ENCODE data around the gene HSF4. TPM values are rescaled to one million over a fixed set of nuclear protein-coding genes. Genes with fewer than 3 reads are reported as not detected.

HSF4 gene
- total RNA-seq, 2 experiments from 2014 or later: 11.1 to 12.3 TPM

DNA sequence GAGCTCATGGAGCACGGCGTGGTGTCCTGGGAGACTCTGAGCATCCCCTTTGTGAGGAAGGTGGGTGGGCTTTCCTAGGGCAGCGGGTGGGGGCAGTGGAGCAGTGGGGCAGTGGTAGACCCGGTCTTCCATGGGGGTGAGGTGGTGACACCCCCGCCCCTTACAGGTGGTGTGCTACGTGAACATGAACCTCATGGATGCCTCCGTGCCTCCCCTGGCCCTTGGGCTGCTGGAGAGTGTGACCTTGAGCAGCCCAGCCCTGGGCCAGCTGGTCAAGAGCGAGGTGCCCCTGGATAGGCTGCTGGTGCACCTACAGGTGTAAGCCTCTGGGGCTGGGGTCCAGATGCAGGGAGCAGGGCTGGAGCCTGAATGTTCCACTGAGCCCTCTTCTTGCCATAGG, 35.9 kb downstream of the HSF4 start:
- H3K27ac Mint-ChIP-seq: no peak overlapping the region
- no peak overlapping the region for H3K4me3 Mint-ChIP-seq
- no peaks in the 10 kb centered on the region for H3K27me3 Mint-ChIP-seq (ENCODE audit: low read depth)
- CTCF ChIA-PET: interaction anchor here (0.6 kb wide), 2 partner anchors 121 to 148 kb away, joined by 5 to 8 read pairs; no protein-coding TSS in a partner anchor
- H3K4me1 Mint-ChIP-seq (ENCODE audit: low read depth): peaks cover 13% of the 10 kb centered on the region
- no peak for DNase-seq
- intact Hi-C loops (cut with micrococcal nuclease): no loop called here
- H3K36me3 Mint-ChIP-seq (ENCODE audit: low read depth): peaks cover 24% of the 10 kb centered on the region
- no peaks in the 10 kb centered on the region for H3K9me3 Mint-ChIP-seq

DNA sequence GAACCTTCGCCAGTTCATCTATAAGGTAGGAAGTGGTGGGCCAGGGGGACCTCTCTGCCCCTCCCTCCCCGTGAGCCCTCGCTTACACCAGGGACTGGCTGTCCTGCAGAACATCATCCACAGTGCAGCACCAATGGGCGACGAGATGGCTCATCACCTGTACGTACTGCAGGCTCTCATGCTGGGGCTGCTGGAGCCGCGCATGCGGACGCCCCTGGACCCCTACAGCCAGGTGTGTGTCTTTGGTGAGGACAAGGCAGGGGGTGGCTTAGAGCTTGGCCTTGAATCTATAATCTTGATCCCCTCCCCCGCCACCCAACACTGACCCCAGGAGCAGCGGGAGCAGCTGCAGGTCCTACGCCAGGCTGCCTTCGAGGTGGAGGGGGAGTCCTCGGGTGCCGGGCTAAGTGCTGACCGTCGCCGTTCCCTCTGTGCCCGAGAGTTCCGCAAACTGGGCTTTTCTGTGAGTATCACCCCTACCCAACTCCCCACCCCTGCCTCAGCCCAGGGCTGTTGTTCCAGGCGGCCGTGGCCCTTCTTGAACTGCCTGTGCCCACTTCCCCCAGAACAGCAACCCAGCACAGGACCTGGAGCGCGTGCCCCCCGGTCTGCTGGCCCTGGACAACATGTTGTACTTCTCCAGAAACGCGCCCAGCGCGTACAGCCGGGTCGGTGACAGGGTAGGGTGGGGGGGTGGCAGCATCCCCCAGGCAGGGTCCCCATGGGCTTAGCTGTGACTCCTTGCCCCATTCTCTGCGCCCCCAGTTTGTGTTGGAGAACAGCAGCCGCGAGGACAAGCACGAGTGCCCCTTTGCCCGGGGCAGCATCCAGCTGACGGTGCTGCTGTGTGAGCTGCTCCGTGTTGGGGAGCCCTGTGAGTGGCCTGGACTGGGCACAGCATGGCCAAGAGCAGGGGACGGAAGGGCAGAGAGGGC, 37.1 kb downstream of the HSF4 start:
- Mint-ChIP-seq H3K27ac (no peak overlapping the region), H3K4me3 (no peak overlapping the region), H3K36me3 (ENCODE audit: low read depth) (peaks cover 15% of the 10 kb centered on the region), H3K9me3 (no peaks in the 10 kb centered on the region), H3K4me1 (ENCODE audit: low read depth) (peaks cover 2% of the 10 kb centered on the region), H3K27me3 (ENCODE audit: low read depth) (no peaks in the 10 kb centered on the region)
- CTCF ChIA-PET: interaction anchor here (0.7 to 1.6 kb wide), 2 partner anchors 10 to 25 kb away, joined by 4 to 5 read pairs; partner anchors contain the start of gene TMEM208
- intact Hi-C loops (cut with micrococcal nuclease): no loop called here
- no peak for DNase-seq

DNA sequence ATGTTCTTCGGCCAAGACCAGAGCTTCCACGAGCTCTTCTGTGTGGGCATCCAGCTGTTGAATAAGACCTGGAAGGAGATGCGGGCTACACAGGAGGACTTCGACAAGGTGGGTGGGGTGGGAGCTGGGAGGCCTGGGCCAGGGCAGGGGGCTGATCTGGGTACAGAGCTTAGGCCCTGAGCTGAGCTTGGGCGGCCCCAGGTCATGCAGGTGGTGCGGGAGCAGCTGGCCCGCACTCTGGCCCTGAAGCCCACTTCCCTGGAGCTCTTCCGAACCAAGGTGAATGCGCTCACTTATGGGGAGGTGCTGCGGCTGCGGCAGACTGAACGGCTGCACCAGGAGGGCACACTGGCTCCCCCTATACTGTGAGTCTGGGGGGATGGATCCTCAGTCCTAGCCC, 37.9 kb downstream of the HSF4 start:
- DNase-seq: no peak
- no peaks in the 10 kb centered on the region for H3K9me3 Mint-ChIP-seq
- no peaks in the 10 kb centered on the region for H3K27me3 Mint-ChIP-seq (ENCODE audit: low read depth)
- peaks cover 11% of the 10 kb centered on the region for H3K36me3 Mint-ChIP-seq (ENCODE audit: low read depth)
- intact Hi-C loops (cut with micrococcal nuclease): no loop called here
- H3K4me1 Mint-ChIP-seq (ENCODE audit: low read depth): no peaks in the 10 kb centered on the region
- CTCF ChIA-PET: interaction anchor here (0.6 to 1.6 kb wide), 2 partner anchors 9 to 195 kb away, joined by 4 to 6 read pairs; no protein-coding TSS in a partner anchor
- H3K4me3 Mint-ChIP-seq: no peak overlapping the region
- no peak overlapping the region for H3K27ac Mint-ChIP-seq

DNA sequence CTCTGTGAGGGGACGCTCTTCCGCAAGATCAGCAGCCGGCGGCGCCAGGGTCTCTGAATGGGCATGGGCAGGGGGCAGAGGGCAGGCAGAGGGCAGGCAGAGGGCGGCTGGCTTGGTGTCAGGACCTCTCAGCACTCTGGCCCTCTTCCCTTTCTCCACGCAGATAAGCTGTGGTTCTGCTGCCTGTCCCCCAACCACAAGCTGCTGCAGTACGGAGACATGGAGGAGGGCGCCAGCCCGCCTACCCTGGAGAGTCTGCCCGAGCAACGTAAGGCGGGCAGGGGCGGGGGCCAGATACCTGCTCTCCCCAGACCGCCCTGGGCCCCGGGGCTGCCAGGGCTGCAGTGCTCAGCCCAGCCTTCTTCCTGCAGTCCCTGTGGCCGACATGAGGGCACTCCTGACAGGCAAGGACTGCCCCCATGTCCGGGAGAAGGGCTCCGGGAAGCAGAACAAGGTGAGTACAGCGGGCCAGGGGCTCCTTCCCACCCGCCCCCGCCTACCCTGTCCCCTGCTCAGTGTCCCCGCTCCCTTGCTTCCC, 38.5 kb downstream of the HSF4 start:
- intact Hi-C loops (cut with micrococcal nuclease): no loop called here
- H3K4me3 Mint-ChIP-seq: no peak overlapping the region
- H3K4me1 Mint-ChIP-seq (ENCODE audit: low read depth): no peaks in the 10 kb centered on the region
- no peak overlapping the region for H3K27ac Mint-ChIP-seq
- H3K9me3 Mint-ChIP-seq: no peaks in the 10 kb centered on the region
- H3K36me3 Mint-ChIP-seq (ENCODE audit: low read depth): peaks cover 11% of the 10 kb centered on the region
- no peaks in the 10 kb centered on the region for H3K27me3 Mint-ChIP-seq (ENCODE audit: low read depth)
- CTCF ChIA-PET: interaction anchor here (0.6 to 1.6 kb wide), 2 partner anchors 8 to 196 kb away, joined by 4 to 6 read pairs; no protein-coding TSS in a partner anchor
- DNase-seq: no peak

DNA sequence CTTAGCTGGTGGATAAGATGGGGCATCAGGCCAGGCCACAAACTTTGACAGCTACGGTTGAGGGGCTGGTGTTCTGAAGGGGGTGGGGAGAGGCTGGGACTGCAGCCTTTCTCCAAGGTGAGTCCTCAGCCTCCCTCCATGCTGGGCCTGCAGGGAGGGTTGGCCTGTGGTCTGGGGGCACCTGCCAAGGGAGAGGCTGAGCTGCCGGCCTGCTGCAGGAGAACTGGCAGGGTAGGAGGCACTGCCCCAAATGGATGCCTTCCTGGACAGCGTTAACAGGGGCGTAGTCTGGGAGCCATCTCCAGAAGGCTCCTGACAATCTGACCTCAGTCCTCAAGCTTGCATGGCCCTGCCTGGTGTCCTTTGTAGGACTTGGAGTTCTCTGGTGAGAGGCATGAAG, 39.5 kb downstream of the HSF4 start:
- intact Hi-C loops (cut with micrococcal nuclease): no loop called here
- Mint-ChIP-seq H3K27ac (no peak overlapping the region), H3K36me3 (ENCODE audit: low read depth) (peaks cover 8% of the 10 kb centered on the region), H3K4me1 (ENCODE audit: low read depth) (no peaks in the 10 kb centered on the region), H3K27me3 (ENCODE audit: low read depth) (no peaks in the 10 kb centered on the region), H3K9me3 (no peaks in the 10 kb centered on the region), H3K4me3 (no peak overlapping the region)
- CTCF ChIA-PET: interaction anchor here (0.5 to 1.2 kb wide), 2 partner anchors 56 to 193 kb away, joined by 3 to 4 read pairs; no protein-coding TSS in a partner anchor
- DNase-seq: no peak

DNA sequence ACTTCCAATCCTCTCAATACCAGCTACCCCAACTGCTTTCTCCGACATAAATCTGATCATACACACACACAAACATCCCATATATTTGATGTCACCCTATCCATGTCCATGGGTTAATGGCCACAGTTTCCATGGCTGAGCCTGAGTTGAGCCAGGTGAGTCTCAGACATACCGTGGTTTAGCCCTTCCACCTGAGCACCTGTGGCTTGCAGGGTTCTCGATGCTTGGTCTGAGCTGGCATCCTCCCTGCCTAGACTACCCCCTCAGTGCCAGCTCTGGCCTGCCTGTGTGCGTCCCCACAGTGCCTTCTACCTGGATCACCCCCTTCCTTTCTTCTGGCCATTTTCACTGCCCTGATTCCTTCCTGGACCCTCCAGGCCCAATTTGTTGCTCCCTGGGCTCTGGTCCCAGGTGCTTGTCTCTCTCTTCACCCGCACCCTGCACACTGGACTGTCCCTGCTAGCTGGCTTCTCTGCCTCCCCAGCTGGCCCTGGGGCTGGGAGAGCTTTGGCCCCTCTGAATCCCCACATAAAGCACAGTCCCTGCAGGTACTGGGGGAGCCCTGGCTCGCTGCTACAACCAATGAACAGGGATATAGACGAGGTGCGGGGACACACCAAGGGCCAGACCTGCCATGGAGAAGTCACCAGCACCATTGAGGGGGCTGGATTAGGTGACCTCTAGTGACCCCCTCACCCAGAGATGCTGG, 41.7 kb downstream of the HSF4 start:
- intact Hi-C loops (cut with micrococcal nuclease): no loop called here
- Mint-ChIP-seq H3K9me3 (no peaks in the 10 kb centered on the region), H3K27ac (peak overlapping the region; percentile 43), H3K27me3 (ENCODE audit: low read depth) (no peaks in the 10 kb centered on the region), H3K4me3 (no peak overlapping the region), H3K4me1 (ENCODE audit: low read depth) (no peaks in the 10 kb centered on the region), H3K36me3 (ENCODE audit: low read depth) (peaks cover 3% of the 10 kb centered on the region)
- CTCF ChIA-PET: no interaction called here
- DNase-seq: no peak

DNA sequence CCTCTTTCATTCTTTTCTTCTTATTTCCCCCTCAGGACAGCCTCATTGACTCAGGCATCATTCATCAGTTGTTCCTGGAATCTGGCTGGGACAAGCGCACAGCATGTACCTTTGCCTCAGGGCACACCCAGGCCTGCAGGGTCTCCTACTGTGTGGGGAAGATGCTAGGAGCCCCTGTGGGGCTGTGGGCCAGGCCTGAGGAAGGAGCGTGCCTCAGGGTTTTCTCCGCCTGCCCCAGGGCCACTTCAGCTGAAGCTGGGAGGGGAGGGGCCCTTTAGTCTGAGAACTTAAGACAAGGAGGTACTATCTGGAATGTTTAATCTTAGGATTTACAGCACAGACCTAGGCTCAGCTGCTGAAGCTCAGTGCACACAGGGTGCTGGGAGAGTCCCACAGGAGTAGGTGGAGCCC, 42.3 kb downstream of the HSF4 start:
- CTCF ChIA-PET: interaction anchor here (1.7 kb wide), 1 partner anchor 9 kb away, joined by 6 read pairs; no protein-coding TSS in a partner anchor
- Mint-ChIP-seq H3K36me3 (ENCODE audit: low read depth) (peaks cover 2% of the 10 kb centered on the region), H3K27ac (no peak overlapping the region), H3K27me3 (ENCODE audit: low read depth) (no peaks in the 10 kb centered on the region), H3K9me3 (no peaks in the 10 kb centered on the region), H3K4me1 (ENCODE audit: low read depth) (no peaks in the 10 kb centered on the region), H3K4me3 (no peak overlapping the region)
- intact Hi-C loops (cut with micrococcal nuclease): no loop called here
- DNase-seq: no peak

DNA sequence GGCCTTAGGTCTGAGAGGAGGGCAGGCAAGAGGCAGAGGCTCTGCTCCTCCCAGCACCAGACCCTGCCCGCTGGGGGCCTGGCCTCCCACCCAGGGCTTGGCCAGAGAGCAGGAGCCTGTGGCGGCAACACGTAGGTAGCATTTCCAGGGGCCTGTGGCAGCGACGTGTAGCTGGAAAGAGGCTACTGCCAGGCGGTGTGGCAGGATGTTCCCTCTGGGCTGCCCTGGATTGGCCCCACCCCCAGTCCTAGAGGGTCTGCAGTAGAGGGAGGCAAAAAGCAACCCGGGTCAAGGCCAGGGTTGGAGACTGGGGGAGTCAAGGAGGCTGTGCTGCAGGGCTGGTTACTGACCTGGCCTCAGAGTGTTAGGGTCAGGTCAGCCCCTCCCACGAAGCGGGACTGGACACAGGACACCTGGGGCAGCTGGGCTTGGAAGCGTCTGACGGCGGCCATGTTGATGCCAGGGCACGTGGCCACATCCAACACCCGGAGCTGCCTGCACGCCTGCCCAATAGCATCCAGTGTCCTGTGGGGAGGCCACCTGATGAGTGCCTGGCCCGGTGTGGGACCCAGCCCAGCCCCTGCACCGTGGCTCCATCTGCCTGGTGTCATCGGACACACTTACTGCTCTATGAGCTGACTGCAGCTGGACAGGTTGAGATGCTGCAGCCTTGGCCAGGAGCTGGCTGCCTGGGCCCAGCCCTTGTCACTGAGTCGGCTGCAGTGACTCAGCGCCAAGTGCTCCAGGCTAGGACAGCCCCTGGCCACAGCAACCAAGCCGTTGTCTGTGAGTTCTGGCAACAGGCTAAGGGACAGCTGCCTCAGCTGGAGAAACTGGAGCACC, 42.9 kb downstream of the HSF4 start:
- no peak overlapping the region for H3K4me3 Mint-ChIP-seq
- no peak overlapping the region for H3K27ac Mint-ChIP-seq
- H3K36me3 Mint-ChIP-seq (ENCODE audit: low read depth): peaks cover 2% of the 10 kb centered on the region
- no peaks in the 10 kb centered on the region for H3K9me3 Mint-ChIP-seq
- CTCF ChIA-PET: interaction anchor here (1.0 to 1.7 kb wide), 2 partner anchors 9 to 19 kb away, joined by 4 to 6 read pairs; partner anchors contain the start of gene TMEM208
- H3K4me1 Mint-ChIP-seq (ENCODE audit: low read depth): no peaks in the 10 kb centered on the region
- intact Hi-C loops (cut with micrococcal nuclease): no loop called here
- no peak for DNase-seq
- no peaks in the 10 kb centered on the region for H3K27me3 Mint-ChIP-seq (ENCODE audit: low read depth)

DNA sequence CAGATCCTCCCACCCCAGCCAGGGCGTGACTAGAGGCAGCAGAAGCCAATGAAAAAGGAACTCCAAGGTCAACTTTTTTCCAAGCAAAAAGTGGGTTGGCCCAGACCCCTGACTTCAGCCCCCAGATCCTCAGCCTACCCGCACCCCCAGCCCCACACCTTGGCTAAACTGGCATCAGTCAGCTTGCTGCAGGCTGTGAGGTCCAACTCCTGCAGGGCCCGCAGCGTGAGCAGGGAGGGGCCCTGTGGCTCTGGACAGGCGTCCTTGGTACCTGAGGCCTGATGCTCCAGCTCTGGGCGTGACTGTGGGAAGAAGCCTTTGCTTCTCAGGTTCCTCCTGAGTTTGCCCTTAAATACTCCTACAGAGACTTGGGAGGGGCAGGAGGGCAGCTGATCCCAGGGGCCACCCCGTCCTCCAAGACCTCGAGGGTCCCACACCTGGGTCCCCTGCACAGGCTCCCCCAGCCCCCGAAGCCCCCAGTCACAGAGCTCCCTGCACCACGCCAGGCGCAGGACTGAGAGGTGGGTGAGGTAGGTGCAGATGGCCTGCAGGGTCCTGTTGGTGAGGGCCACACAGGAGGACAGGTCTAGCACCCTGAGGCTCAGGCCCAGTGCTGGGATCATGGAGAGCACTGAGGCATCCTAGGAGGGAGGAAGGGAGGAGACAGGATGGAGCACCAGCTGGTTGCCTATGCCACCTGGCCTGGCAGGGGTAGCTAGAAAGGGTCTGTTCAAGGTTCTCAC, 43.8 kb downstream of the HSF4 start:
- Mint-ChIP-seq H3K27me3 (ENCODE audit: low read depth) (no peaks in the 10 kb centered on the region), H3K27ac (no peak overlapping the region), H3K36me3 (ENCODE audit: low read depth) (peaks cover 2% of the 10 kb centered on the region), H3K4me1 (ENCODE audit: low read depth) (no peaks in the 10 kb centered on the region), H3K4me3 (no peak overlapping the region), H3K9me3 (no peaks in the 10 kb centered on the region)
- intact Hi-C loops (cut with micrococcal nuclease): no loop called here
- CTCF ChIA-PET: interaction anchor here (0.5 to 1.7 kb wide), 3 partner anchors 10 to 126 kb away, joined by 4 to 6 read pairs (median 4); partner anchors contain the start of gene TMEM208
- DNase-seq: no peak

DNA sequence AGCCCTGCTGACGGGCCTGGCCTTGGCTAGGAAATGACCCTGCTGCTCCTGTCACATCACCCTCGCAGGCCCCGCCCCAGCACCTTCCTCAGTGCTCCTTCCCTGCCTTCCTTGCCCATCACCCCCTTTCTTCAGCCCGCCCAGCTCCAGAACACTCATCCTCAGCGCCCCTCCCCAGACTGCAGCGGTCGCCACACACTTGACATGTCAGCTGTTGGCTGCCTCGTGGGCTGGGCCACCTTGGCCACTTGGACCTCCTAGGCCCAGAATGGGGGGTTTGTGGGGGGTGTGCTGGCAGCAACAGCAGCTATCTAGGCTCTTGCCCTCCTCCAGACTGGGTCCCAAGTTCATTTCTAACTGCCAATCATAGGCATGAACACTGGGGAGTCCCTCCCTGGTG, 45.0 kb downstream of the HSF4 start:
- DNase-seq: no peak
- Mint-ChIP-seq H3K36me3 (ENCODE audit: low read depth) (peaks cover 2% of the 10 kb centered on the region), H3K27me3 (ENCODE audit: low read depth) (no peaks in the 10 kb centered on the region), H3K4me3 (no peak overlapping the region), H3K27ac (no peak overlapping the region), H3K9me3 (no peaks in the 10 kb centered on the region), H3K4me1 (ENCODE audit: low read depth) (no peaks in the 10 kb centered on the region)
- CTCF ChIA-PET: no interaction called here
- intact Hi-C loops (cut with micrococcal nuclease): no loop called here

Data from activated naive CD4-positive, alpha-beta T cell treated with anti-CD3 and anti-CD28 coated beads for 36 hours (primary cell).